NCI-H2107 treated with DMSO at 0.1 percent for 48 hours (cell line): ENCODE measurements around the gene TEX51.

Source experiments
- DNase-seq: peaks from one replicate; lab custom pipeline; 2025; ENCODE audit not compliant: unreplicated experiment; lab: John Stamatoyannopoulos, UW

TEX51 gene

DNA sequence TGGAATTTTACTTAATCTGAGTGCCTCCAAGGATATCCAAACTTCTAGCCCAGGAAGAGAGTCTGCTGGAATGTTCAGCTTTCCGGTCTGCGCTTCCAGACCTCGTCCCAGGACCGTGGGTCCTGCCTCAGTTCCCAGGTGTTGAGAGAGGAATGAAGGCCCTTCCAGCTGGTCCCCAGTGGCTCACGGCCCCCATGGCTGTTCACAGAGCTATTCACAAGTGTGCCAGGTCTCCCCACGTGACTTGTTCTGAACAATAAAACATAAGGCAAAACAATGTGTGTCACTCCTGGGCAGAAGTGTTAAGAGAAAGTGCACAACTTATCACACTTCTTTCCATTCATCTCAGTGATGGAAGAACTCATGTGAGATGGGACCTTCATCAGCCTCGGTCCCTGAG, 20.1 kb upstream of the TEX51 start:
- DNase-seq = no peak

DNA sequence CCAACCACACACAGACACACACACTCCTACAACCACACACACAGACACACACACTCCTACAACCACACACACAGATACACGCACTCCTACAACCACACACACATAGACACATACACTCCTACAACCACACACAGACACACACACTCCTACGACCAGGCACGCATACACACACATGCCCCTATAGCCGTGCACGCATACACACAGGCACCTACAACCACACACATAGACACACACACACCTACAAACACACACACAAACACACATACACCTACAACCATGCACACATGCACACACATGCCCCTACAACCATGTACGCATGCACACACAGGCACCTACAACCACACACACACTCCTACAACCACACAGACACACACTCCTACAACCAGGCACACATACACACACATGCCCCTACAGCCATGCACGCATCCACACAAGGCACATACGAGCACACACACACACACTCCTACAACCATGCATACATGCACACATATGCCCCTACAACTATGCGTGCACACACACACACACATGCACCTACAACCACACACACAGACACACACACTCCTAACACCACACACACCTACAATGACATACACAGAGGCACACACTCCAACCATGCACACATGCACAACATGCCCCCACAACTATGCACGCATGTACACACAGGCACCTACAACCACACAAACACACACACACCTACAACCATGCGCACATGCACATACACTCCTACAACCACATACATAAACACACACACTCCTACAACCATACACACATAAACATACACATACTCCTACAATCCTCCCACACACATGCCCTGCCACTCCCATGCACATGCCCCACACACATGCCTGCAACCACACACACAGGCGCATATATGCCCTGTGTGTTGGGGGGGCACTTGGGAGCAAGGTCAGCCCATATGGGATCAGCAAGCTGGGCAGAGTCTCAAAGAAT, 19.1 kb upstream of the TEX51 start:
- no peak for DNase-seq

DNA sequence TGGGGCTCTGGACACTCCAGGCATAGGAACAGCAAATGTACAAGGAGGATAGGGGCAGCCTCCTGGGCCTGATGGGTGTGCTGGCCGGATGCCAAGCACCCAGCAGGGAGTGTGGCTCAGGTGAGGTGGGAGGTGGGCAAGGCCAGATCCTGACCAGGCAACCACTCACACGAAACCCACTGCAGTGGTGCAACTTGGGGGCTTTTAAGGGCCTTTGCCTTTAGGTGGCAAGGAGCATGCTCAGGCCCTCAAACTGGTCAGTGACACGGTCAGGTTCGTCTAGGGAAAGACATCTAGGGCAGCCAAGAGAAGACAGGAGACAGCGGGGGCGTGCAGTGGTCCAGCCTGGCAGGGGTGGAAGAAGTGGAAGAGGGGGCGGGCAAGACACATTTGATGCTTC, 18.4 kb upstream of the TEX51 start:
- no peak for DNase-seq

DNA sequence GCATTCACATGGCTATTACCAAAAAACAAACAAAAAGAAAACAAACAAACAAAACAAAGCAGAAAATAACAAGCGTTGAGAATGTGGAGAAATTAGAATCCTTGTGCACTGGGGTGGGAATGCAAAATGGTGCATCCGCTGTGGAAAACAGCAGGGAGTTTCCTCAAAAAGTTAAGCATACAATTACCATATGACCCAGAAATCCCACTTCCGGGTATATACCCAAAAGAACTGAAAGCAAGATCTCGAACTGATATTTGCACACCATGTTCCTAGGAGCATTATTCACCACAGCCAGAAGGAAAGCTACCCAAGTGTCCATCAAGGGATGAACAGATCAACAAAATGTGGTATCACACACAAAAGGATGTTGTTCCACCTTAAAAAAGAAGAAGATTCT, 17.9 kb upstream of the TEX51 start:
- no peak for DNase-seq

DNA sequence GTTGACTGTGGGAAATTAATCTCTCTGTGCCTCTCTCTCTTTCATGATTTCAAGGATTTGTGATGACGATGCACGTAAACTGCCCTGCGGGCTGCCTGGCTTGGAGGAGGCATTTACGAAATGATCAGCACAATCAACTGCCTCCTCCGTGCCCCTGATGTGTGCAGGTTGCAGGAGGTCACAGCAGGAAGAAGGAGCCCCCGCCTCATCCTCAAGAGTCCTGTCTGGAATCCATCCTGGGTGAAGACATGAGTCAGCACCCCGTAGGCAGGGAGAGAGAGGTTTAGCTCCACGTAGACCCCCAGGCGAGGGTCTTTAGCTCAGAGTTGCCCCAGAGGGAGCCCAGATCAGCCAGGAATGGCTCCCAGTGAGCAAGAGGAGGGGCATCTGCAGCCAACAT, 17.1 kb upstream of the TEX51 start:
- DNase-seq = no peak

DNA sequence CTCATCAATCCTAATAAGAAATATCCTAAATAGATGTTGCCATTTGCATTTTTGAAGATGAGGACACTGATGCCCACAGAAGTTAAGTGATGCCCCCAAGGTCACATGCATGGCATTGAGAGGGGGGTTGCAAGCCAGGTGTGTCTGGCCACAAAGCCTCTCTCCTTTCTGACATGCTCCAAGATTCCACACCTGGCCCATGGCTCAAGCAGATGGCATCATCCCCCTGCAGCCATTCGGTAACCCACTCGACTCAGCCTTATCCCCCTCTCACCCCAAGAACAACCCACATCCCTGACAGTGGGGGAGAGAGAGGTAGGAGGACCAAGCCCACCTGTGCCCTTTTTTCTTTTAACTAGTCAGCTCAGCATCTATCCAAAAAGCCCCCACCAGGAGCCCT, 16.5 kb upstream of the TEX51 start:
- DNase-seq = no peak

DNA sequence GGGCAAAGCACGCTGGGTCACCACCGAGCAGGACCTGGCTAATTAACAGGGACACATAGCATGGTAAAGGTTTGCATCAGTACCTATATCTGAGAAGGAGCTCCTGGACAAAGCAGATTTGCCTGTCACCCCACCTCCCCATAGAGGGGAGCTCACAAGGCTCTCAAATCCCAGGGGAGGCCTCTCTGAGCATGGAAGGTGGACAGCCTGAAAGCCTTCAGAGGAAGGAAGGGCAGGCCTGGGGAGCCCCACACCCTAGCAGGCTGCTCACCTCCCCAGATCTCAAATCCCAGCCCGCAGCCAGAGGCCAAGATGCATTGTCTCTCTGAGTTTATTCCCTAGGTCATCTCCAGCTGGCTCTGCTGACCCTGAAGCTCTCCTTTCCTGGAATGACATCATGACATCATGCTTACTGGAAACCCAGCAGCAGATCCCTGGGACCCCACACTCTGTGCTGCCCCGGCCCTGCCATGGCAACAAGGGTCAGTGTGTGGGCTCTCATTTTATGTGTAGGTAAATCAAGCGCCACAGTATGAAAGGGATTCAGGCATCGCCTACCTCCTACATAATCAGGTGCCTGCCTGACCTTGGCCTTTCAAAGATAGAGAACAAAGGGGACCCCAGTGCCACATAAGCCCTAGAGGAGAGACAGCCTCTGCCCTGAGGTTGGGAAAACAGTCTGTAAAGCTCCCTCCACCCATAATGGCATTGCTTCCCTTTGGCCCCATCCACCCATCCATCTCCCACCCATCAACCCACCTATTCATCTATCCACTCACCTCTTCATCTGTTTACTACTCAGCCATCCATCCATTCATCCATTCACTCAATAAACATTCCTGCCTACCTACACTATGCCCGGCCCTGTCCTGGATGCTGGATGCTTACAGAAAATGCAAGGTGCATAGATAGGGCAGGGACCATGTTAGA, 15.7 kb upstream of the TEX51 start:
- no peak for DNase-seq

DNA sequence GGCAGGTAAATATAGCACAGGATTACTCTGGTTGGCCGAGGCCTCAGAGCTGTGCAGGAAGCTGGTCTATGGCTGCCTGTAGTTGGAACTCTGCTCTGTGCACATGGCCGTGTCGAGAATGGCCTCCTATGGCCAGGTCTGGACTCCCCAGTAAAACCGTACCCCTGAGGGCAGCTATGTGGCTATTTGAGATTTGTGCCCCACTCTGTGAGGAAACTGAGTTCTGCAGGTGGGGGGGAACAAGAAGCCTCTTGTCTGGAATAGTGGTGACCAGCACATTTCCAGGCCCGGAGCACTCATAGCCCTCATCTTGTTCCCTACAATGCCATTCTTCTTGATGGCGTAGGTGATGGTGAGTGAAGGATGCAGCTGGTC, 15.0 kb upstream of the TEX51 start:
- no peak for DNase-seq

DNA sequence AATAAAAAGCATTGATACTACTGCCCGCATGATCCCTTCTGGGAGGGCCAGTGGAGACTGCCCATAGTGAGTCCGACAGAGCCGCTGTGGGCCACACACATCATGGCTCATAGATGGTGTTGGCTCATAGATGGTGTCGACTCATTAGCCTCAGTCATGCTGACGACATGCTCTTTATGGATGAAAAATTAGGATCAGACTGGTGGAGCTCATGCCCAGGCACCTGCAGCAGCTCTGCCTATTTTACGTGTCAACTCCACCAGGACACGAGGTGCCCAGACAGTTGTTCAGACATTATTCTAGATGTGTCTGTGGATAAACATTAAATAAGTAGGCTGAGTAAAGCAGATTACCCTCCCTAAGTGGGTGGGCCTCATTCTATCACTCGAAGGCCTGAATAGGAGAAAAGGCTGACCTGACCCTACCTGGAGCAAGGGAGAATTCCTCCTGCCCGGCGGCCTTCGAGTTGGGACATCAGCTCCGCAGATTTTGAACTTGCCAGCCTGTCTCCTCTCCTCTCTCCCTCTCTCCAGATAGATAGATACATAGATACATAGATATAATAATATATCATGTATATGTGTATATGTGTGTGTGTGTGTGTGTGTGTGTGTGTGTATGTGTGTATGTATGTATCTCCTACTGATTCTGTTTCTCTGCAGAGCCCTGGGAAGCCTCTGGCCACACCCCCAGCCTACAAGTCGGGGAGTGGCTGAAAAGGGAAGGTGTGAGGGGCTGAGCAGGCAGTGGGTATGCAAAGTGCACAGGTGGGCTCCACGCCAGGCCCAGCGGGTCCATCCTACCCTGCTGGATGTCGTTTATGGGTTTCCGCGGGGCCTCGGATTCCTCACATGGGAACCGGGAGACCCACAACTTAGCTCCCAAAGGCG, 13.6 kb upstream of the TEX51 start:
- DNase-seq = no peak

DNA sequence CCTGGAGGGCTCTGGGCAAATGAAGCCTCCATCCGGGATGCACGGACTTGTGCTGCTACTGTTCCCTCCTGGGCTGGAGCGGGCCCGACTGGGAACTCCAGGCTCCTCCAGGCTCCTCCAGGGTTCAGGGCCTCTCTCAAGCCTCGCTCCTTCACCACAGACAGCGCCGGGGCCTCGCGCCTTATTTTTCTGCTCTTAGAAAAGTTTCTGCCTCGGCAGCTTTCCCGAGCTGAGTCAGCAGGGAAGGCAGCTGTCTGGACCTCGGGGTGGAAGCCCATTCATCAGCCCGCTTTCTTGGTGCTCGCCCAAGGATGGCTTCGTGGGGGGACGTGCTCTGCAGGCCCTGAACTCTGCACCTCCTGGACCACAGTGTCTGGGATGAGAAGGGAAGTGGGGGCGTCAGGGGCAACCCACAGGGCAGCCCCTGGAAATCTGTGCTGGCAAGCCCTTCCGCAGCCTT, 12.9 kb upstream of the TEX51 start:
- no peak for DNase-seq

DNA sequence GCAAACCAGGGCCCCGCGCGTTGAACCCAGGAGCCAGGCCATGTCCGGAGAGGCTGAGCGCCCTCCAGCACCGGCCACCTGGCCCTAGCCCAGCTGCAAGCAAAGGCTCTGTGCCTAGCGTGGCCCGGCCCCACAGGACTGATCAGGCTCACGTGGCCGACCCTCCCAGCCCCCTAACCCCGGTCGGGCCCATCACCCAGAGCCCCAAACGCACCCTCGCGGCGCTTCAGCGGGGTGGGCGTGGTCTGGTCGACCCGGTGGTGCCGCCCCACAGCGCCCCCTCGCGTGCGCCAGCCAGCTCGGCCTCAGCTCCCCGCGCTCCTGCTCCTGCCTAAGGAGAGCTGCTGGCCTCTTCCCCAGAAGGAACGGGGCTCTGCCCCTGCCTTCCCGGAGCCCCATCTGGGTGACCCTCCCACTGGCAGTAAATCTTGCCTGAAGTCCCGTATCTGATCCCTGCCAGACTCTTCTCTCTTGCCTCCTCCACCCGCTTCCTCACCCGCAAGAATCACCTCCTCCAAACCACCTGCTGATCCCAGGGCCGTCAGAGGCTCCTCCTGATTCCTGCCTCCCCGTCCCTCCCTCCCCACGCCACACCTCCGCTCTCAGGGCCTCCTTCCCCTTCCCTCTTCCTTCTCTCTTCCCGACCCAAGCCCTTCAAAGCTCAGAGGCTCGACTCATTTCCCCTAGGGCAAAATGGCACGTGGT, 12.3 kb upstream of the TEX51 start:
- no peak for DNase-seq

DNA sequence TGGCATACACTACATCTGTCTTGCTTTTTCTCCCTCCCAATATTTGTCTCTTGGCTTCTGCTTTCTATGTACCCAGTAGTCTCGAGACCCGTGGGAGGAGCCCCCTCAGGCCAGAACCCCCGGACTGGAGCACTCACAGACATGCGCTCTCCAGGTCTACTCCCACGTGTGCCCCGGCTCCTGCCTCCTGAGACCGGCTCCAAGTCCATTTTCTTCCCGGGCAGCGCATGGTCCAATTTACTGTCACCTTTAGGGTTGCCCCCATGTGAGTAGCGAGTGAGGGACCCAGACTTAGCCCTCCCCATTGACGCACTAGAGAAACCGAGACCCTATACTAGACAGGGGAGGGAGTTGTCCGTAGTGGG, 11.8 kb upstream of the TEX51 start:
- DNase-seq = no peak

DNA sequence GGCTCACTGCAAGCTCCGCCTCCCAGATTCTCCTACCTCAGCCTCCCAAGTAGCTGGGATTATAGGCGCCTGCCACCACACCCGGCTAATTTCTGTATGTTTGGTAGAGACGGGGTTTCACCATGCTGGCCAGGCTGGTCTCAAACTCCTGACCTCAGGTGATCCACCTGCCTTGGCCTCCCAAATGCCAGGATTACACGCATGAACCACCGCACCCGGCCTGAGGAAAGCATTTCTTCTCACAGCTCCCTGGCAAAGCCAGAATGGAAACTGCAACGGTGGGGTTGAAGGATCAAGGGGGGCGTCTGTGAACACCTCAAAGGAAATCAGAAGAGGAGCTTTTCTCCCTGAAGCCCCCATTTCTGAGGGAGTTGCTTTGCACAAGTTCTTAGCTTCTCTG, 11.2 kb upstream of the TEX51 start:
- no peak for DNase-seq

DNA sequence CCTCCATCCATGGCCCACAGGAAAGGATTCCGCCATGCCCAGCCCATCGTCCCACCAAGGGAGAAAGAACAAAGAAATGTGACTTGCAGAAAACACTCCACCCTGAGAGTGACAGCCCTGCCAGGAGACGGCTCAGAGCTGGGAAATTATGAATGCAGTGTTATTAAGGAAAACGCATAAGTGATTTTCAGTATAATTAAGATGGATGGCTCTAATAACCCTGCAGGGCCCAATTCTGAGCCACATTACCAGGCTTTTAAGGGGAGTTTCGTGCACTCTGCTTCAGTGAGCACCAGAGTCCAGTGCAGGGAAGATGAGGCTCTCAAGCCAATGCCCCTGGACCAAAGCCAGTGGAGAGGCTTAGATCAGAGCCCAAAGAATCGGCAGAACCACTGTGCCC, 10.6 kb upstream of the TEX51 start:
- DNase-seq = no peak

DNA sequence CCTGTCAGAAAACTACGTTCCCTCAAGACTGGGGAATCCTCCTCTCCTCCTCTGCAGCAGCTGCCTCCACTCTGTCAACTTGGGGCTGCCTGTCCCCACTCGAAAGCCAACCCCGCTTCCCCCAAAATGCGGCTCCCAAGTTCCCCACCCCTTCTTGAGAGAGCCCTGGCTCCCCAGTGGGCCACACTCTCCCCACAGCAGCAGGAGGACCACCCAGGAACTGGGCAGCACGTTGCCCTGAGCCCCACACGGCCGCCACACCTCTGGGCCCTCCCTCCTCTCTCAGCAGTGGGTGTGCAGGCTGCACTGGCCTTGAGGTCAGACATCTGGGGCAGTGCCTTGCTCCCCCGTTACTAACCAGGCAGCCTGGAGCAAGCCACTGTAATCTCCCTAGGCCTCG, 9.6 kb upstream of the TEX51 start:
- DNase-seq = no peak

DNA sequence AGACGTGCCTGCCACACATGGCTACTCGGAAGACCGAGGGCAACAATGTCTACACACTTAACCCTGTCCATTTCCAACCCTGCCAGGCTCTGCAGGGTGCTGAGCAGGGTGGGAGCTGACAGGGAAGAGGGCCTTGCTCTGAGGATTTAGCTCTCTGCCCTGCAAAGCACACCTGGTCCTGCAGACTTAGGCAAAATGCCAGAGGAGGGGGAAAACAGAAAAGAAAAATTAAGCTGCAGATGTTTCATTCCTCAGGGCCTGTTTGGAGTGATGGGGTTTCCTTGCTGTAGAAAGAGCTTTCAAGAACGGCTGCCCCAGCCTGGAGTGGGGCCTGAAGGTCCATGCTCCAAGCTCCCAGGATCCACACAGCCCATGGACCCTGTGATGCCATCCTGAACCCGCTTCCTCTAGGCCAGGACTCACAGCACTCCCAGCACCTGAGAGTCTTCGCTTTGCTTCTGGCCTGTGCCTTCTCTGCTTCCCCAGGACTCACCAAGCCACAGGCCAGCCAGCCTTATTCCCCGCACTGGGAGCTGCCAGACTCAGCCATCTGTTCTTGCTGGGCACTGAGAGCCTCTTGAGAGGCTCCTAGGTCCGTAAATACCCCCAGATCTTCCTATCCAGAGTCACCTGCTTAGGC, 9.1 kb upstream of the TEX51 start:
- no peak for DNase-seq

DNA sequence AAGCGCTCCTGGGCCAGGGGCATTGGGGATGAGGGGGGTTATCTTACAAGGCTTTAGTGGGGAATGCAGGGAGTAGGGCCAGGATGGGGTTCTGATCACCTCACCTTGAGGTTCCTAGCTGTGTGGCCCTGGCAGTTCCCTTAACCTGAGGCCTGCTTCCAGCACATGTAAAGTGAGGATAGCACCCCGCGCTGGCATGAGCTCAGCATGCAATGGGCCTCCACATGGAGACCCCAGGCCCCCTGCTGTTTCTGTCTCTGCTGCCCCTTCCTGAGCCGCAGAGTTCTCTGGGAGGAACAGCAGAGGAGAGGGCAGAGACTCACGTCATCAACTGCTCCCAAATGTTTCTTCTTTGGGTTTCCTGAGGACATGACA, 8.6 kb upstream of the TEX51 start:
- DNase-seq = no peak

DNA sequence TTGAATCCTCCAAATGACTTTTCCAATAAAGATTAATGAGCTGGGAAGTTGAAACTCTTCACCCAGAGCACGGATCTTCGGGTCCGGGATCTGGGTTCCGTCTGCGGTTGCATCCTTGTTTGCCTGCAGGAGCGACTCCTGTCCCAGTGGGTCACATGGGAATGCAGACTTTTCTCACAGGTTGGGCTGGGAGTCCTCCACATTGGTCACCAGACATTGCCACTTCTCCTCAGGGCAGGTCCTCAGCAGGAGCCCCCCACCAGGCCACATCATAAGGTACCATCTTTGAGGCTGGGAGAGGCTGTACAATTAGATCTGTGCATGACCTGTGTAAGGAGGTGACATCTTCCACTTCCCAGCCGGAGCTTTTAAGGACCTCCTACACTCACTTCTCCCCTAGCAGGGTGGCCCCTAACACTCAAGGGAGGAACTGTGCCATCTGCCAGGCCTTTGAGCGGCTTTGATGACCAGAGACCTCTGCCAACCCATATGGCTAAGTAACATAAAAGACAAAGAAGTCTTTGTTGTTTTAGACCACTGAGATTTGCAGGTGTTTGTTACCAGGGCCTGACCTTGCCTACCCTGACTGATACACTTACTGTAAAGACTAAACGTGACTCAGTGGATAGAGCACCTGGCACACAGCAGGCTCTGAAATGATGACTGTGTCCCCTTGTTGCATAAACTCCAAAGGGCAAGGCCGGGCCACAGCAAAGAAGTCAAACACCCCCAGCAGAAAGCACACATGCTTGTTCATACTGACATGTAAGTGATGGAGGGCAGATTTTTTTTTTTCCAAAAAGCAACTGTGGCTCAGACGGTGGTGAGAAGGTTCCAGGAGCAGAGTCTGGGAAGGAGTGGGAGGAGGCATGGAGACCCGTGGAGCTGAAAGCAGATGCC, 7.9 kb upstream of the TEX51 start:
- DNase-seq = no peak
